GM12874 (cell line): ENCODE results near the gene KCNS3.

ENCODE experiments used
- TF ChIP-seq, protein P1 (sequence below): IDR thresholded peaks from 2 replicates; pipeline ENCODE4 v1.5.1; 2011; ENCODE audit warnings: low read depth, mild to moderate bottlenecking, control low read depth, low read length, moderate library complexity; ENCODE audit not compliant: insufficient read depth

Gene KCNS3

GRCh38 chr2:17975401-17975800 lies 96.9 kb downstream of the KCNS3 start:
- TF ChIP-seq, protein P1, sequence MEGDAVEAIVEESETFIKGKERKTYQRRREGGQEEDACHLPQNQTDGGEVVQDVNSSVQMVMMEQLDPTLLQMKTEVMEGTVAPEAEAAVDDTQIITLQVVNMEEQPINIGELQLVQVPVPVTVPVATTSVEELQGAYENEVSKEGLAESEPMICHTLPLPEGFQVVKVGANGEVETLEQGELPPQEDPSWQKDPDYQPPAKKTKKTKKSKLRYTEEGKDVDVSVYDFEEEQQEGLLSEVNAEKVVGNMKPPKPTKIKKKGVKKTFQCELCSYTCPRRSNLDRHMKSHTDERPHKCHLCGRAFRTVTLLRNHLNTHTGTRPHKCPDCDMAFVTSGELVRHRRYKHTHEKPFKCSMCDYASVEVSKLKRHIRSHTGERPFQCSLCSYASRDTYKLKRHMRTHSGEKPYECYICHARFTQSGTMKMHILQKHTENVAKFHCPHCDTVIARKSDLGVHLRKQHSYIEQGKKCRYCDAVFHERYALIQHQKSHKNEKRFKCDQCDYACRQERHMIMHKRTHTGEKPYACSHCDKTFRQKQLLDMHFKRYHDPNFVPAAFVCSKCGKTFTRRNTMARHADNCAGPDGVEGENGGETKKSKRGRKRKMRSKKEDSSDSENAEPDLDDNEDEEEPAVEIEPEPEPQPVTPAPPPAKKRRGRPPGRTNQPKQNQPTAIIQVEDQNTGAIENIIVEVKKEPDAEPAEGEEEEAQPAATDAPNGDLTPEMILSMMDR: no peak

DNA sequence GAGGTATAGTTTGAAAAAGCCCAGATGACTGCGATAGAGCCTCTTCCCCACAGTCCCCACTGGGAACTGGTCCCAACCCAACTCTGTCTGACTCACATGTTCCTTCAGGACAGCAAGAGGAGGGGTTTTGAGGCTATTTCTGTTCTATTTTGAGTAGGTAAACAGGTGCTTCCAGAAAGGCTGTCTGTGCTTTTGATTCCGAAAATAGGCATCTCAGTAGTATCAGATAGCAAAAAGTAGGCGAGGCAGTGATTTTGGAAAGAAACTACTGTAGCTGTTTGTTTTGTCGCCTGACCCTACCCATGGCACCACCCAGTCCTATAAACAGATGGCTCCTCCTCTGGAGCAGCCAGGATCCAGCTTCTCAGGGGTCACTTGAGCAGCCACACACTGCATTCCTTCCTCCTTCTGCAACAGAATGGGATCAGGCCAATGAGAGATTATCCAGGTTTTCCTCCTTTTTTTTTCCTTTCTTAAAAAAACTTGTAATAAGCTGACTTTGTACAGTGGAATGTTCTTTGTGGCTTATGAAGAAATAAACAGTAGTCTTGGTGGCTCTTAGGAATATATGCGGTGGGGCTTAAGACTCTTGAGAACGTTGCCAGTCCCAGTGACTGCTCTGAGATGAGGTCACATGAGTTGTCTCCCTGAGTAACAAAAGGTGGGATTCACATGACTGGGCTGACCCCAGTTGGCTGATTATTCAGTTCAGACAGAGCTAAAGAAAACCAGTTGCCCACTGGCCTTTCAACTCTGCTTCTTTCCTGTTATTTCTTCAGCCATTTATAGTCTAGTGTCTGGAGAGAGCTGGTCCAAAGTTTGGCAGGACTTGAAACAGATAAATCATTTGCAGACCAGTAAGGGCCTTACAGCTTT lies 98.6 kb downstream of the KCNS3 start:
- TF ChIP-seq, protein P1: no peak

- TF ChIP-seq, protein P1: no peak
Observed at GRCh38 chr2:17979707-17980106, 101.2 kb downstream of the KCNS3 start.

DNA sequence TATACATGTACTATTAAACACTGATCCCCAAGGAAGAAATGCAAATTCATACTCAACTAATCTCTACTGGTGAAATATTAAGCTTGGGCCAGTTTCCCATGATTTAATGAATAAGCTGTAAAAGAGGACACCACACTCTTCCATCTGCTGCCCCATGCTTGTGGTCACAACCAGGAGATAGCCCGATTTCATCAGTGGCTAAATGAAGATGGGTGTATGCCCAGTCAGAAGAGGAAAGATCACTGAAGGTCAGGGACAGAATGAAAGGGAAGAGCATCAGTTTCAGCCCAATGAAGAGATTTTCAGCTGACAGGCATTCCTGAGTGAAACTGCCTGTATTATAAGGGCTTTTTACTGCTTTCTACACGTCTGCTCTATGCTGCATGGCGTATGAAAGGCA lies 103.5 kb downstream of the KCNS3 start:
- TF ChIP-seq, protein P1: no peak
